Pancreas (tissue), 10 donors: Measurements from ENCODE around the gene ZNF775. TPM values are rescaled to one million over a fixed set of nuclear protein-coding genes. Genes with fewer than 3 reads are reported as not detected.

ENCODE experiments used
- ATAC-seq, 4 donors: fragments of 200-7000 bp; cut with Tn5 transposase; one replicate each; pipeline versions ENCODE4 v1.8.0 to v1.9.1; 2020; ENCODE audit warnings: mild to moderate bottlenecking in 4 of 4, moderate library complexity in 4 of 4
- DNase-seq, 6 donors: peaks; one replicate each; pipeline ENCODE4 v3.0.0-alpha.2; 2020
- FAIRE-seq: peaks from 2 replicates; lab custom pipeline; 2012; peaks lifted over from hg19 to GRCh38; lab: Jason Lieb, UNC
- H3K27ac ChIP-seq, 4 donors: fragments of 200-600 bp; sonication (generic); 1 replicate in 3 of 4; 2 replicates in 1 of 4; pipeline versions ENCODE4 v1.5.0 to v1.8.0; 2020
- H3K27me3 ChIP-seq, 4 donors: fragments of 200-600 bp; one replicate each; pipeline ENCODE4 v1.8.0; 2021
- H3K36me3 ChIP-seq, 3 donors: fragments of 200-600 bp; sonication (generic) in 1 of 3; one replicate each; pipeline versions ENCODE4 v1.5.0 to v1.8.0; 2020 to 2021
- H3K4me1 ChIP-seq, 3 donors: fragments of 200-600 bp; one replicate each; pipeline ENCODE4 v1.8.0; 2021
- H3K4me3 ChIP-seq, 4 donors: fragments of 200-600 bp; sonication (generic) in 2 of 4; one replicate each; pipeline versions ENCODE4 v1.5.0 to v1.8.0; 2020 to 2021
- H3K9me3 ChIP-seq, 4 donors: fragments of 200-600 bp; one replicate each; pipeline ENCODE4 v1.8.0; 2021
- CTCF ChIP-seq, 4 donors: fragments of 200-600 bp; sonication (generic) in 3 of 4; IDR thresholded peaks; one replicate each; pipeline versions ENCODE4 v1.5.0 to v1.8.0; 2021; ENCODE audit warnings: antibody characterized with exemption in 4 of 4
- WGBS, 2 donors: extraction: QIAGEN DNeasy Blood & Tissue Kit; methylation state at CpG; one replicate each; pipeline ENCODE4 v1.1.7; 2013; 5-methylcytosine and 5-hydroxymethylcytosine counted together
- intact Hi-C, 3 donors: fragments of 100-400 bp; cut with DNase I; formaldehyde crosslinking; loops; one replicate each; pipeline versions ENCODE4 v1.11.1 to v1.14.2; 2022
- polyA plus RNA-seq, 2 donors: library from polyadenylated mRNA; stranded (reverse); fragments of 200-250 nt; gene quantifications; one replicate each; pipeline ENCODE4 v1.2.3, GENCODE V29; 2013
- total RNA-seq, 6 donors: library from RNA; stranded (reverse); fragmentation: NEBNext Ultra II Directional in 4 of 6; extraction: Animal tissue kit (Norgen Biotek cat#: 25700) in 4 of 6; gene quantifications; one replicate each; pipeline versions ENCODE4 v1.2.1 to v1.2.4, GENCODE V29; 2021 to 2023
- donor health status: healthy with polysubstance abuse.
- donor health status: DM: no; HTN: no; CAD: no; lungs with moderate emphysema.
- donor health status: DM: no; HTN: no; CAD: no.
- donor health status: control.
- donor health status: control.
- donor health status: Bipolar disorder and iron deficiency.
- donor health status: DM: yes; HTN: yes; CAD: no.
- donor health status: DM: no; HTN: no; CAD: no.
- donor health status: DM: no; HTN: no; CAD: no.
- donor health status: DM: yes; HTN: yes; CAD: no.

Gene ZNF775
- total and polyA plus RNA-seq, 8 donors: 2.0 to 7.4 (median 2.9) TPM

GRCh38 chr7:150378115-150378852 lies 846 bp upstream of the ZNF775 start:
- 2 to 3% methylated on average over 32 of the region's 32 CpGs for WGBS, 2 donors
- Histone ChIP-seq H3K27me3 (no peaks in the 10 kb centered on the region), H3K4me1 (peaks cover 14 to 42% (median 31%) of the 10 kb centered on the region in 3 donors), H3K36me3 (peaks cover 0 to 4% (median 4%) of the 10 kb centered on the region in 3 donors), H3K4me3 (peak overlapping the region; percentile 57 to 87 (median 75)), H3K9me3 (no peaks in the 10 kb centered on the region), H3K27ac (peak overlapping the region; percentile 90 to 98 (median 96))
- FAIRE-seq: no peak
- intact Hi-C loops: no loop called here
- peak in 5 of 6 donors; percentile 65 to 73 (median 68) for DNase-seq
- ATAC-seq: peak; percentile 38 to 53 (median 44)
- no peak for TF ChIP-seq CTCF (IDR thresholded peaks at IDR 0.05)

GRCh38 chr7:150379441-150380379 lies 580 bp downstream of the ZNF775 start:
- H3K36me3 ChIP-seq: no peaks in the 10 kb centered on the region
- DNase-seq: peak in 1 of 6 donors; percentile 39
- peak in 1 of 4 donors; percentile 1 for ATAC-seq

GRCh38 chr7:150380463-150380862 lies 1.3 kb downstream of the ZNF775 start:
- Histone ChIP-seq H3K27me3 (no peaks in the 10 kb centered on the region), H3K36me3 (no peaks in the 10 kb centered on the region), H3K9me3 (no peaks in the 10 kb centered on the region), H3K27ac (peak overlapping the region in 2 of 4 donors; percentile 8 to 96), H3K4me3 (no peak overlapping the region), H3K4me1 (peaks cover 11 to 35% (median 31%) of the 10 kb centered on the region in 3 donors)
- WGBS, 2 donors: 62% methylated on average over 11 of the region's 11 CpGs
- intact Hi-C loops: no loop called here
- TF ChIP-seq CTCF (IDR thresholded peaks at IDR 0.05): no peak
- FAIRE-seq: no peak
- ATAC-seq: no peak
- DNase-seq: peak in 1 of 6 donors; percentile 12

More at GRCh38 chr7:150379441-150380379, 580 bp downstream of the ZNF775 start:
- WGBS, 2 donors: 2 to 3% methylated on average over 42 to 52 of the region's 52 CpGs
- Histone ChIP-seq H3K9me3 (no peaks in the 10 kb centered on the region), H3K4me3 (peak overlapping the region; percentile 57 to 87 (median 75)), H3K27ac (peak overlapping the region; percentile 56 to 98 (median 96)), H3K27me3 (no peaks in the 10 kb centered on the region), H3K4me1 (peaks cover 11 to 35% (median 31%) of the 10 kb centered on the region in 3 donors)
- intact Hi-C loops: no loop called here
- no peak for TF ChIP-seq CTCF (IDR thresholded peaks at IDR 0.05)
- no peak for FAIRE-seq

GRCh38 chr7:150381096-150381495 lies 2.0 kb downstream of the ZNF775 start:
- FAIRE-seq: no peak
- no peak overlapping the region for H3K4me3 ChIP-seq
- peaks cover 11 to 30% (median 25%) of the 10 kb centered on the region in 3 donors for H3K4me1 ChIP-seq
- no peaks in the 10 kb centered on the region for H3K9me3 ChIP-seq
- no peaks in the 10 kb centered on the region for H3K36me3 ChIP-seq
- intact Hi-C loops: no loop called here
- ATAC-seq: no peak
- no peaks in the 10 kb centered on the region for H3K27me3 ChIP-seq
- DNase-seq: peak in 1 of 6 donors; percentile 20
- TF ChIP-seq CTCF (IDR thresholded peaks at IDR 0.05): no peak
- WGBS, 2 donors: 71 to 72% methylated on average over 9 of the region's 9 CpGs
- no peak overlapping the region for H3K27ac ChIP-seq
